GM19395 (cell line): ENCODE data around the gene MFSD1.

Source experiments
- ATAC-seq: cut with Tn5 transposase; IDR thresholded peaks from one replicate; pipeline ENCODE4 v1.9.1; 2021; ENCODE audit warnings: mild to moderate bottlenecking, moderate library complexity; ENCODE audit not compliant: unreplicated experiment

The MFSD1 gene, protein sequence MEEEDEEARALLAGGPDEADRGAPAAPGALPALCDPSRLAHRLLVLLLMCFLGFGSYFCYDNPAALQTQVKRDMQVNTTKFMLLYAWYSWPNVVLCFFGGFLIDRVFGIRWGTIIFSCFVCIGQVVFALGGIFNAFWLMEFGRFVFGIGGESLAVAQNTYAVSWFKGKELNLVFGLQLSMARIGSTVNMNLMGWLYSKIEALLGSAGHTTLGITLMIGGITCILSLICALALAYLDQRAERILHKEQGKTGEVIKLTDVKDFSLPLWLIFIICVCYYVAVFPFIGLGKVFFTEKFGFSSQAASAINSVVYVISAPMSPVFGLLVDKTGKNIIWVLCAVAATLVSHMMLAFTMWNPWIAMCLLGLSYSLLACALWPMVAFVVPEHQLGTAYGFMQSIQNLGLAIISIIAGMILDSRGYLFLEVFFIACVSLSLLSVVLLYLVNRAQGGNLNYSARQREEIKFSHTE

GRCh38 chr3:158801696-158802408 is at the start of gene MFSD1:
Gene MFSD1, plus strand, starts transcription at chr3:158802054. Its CDS starts 99 bp downstream, at chr3:158802153.
- ATAC-seq = peak; percentile 99

DNA sequence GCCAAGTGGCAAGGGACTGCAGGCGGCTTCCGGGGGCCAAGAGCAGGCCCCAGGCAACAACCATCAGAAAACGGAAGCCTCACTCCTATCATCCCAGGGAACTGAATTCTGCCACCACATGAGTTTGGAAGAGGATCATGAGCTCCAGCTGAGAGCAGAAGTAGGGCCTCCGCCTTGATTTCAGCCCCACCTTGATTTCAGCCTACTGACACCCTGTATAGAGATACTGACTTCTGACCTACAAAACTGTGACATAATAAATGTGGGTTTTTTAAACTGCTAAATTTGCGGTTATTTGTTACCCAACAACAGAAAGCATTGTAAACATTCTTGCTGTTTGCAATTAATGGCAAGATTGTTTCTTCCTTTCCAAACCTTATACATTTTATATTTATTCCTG is 48.0 kb upstream of the MFSD1 start:
- no peak for ATAC-seq

GRCh38 chr3:158755421-158755820 is 46.4 kb upstream of the MFSD1 start:
- ATAC-seq = no peak

GRCh38 chr3:158761350-158761749 is 40.5 kb upstream of the MFSD1 start:
- ATAC-seq = no peak

DNA sequence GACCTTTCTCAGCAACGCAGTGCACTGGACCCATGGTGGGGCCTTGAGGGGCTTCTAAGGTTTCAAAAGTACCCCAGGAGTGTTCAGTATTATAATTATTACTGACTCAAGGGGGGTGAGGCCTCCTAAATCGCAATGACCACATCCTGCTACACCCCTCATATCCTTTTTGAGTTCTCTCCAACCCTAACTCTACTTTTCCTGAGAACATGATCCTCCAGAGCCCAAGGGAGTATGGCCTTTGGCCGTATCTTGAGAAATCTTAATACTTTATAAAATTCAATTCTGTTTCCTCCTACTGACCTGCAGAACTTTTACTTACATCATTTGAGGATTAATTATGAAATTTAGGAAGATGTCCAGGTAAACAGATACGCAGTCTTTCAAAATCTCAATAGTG is 39.2 kb upstream of the MFSD1 start:
- no peak for ATAC-seq

DNA sequence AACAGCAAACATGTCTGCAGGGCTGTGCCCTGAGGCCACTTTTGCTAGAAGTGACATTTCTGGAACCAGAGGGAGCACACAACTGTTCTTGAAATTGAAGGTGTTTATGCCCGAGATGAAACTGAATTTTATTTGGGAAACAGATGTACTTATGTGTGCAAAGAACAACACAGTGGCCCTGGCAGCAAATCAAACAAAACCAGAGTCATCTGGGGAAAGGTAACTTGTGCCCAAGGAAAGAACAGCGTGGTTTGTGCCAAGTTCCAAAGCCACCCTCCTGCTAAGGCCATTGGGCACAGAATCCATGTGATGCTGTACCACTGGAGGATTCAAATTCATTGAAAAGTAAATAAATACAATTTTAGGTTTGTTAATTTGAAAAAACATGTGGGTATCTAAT is 38.4 kb upstream of the MFSD1 start:
- no peak for ATAC-seq

GRCh38 chr3:158765518-158766205 is 36.2 kb upstream of the MFSD1 start:
- ATAC-seq = no peak

GRCh38 chr3:158766364-158766763 is 35.5 kb upstream of the MFSD1 start:
- ATAC-seq = no peak

GRCh38 chr3:158768361-158768787 is 33.5 kb upstream of the MFSD1 start:
- ATAC-seq = no peak

GRCh38 chr3:158768881-158769543 is 32.8 kb upstream of the MFSD1 start:
- ATAC-seq = no peak

DNA sequence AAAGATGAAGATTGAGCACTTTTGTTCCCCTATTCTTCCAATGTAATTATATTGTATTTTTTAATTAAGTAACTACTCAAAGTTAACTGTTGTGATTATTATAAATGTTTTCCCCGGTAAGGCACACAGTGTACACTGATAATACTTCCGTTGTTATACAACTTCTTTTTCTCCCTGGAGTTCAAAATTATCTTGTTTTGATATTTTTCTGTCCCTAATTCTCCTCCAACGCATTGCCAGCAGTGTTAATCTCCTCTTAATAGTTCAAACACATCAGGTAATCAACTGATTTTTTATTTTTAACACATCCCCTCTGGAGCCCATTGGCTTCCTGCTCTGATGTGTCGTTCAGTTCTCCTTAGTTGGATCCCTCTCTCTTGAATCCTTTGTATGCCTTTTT is 32.3 kb upstream of the MFSD1 start:
- no peak for ATAC-seq

GRCh38 chr3:158769952-158770740 is 31.7 kb upstream of the MFSD1 start:
- no peak for ATAC-seq

DNA sequence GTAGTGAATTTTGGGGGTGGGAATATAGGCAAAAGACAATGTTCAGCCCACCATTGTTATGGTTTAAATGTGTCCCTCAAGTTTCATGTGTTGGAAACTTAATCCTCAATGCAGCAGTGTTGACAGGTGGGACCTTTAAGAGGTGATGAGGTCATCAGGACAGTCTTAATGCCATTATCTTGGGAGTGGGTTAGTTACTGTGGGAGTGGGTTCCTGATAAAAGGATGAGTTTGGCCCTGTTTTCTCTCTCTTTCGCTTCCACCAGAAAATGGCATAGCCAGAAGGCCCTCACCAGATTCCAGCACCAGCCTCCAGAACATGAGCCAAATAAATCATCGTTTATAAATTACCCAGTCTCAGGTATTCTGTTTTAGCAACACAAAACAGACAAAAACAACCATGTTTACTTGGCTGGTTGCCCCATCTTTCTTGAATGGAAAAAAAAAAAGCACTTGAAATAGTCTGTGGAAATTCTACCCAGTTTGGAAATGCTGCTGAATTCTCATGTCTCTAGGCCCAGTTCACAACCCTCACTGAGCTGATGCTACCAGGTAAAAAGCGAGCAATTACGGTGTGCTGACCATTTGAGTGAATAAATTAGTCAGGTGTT is 31.0 kb upstream of the MFSD1 start:
- ATAC-seq = no peak

DNA sequence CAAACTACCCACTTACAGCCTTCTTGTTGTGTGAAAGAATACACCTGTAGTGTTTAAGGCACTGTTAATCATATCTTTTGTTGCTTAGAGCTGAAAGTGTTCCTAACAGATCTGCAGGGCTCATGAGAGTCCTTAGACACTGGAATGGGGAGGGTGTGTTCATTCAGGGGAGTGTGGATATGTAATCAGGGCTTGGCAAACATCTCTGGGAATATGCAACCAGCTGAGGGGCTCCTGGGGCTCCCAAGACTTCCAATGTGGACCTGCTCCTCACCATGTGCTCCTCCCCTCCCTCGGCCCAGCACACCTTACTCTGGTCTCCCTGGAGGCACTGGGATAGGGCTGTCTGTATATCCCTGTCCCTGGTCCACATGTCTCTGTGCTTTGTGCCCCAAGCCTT is 30.3 kb upstream of the MFSD1 start:
- no peak for ATAC-seq

GRCh38 chr3:158771982-158772381 is 29.9 kb upstream of the MFSD1 start:
- no peak for ATAC-seq

DNA sequence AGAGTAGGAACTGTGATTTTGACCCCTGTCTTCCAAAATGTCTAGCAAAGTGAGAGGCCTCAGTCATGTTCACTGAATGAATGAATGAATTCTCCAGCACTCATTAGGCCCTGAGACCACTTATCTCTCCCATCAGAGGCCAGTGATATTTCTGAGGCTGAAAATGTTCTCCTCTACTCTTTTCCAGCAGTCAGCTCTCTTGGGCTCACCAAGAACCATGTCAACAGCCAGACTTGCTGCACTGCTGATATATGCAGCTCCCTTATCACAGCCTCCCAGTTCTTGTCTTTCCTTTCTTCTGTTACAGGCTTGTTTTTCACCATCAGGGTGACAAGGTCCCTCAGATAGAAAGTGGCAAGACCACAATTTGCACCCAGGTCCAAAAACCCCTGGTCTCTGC is 28.7 kb upstream of the MFSD1 start:
- ATAC-seq = no peak

- no peak for ATAC-seq
Measured at GRCh38 chr3:158773845-158774830, 27.7 kb upstream of the MFSD1 start.

GRCh38 chr3:158774965-158775364 is 26.9 kb upstream of the MFSD1 start:
- ATAC-seq = no peak
